Ascending aorta (tissue), 2 donors: Measurements from ENCODE around the gene AGPAT4. TPM values are rescaled to one million over a fixed set of nuclear protein-coding genes. Genes with fewer than 3 reads are reported as not detected.

Experiments used
- DNase-seq, 2 donors: peaks; one replicate each; pipeline ENCODE4 v3.0.0-alpha.2; 2019; ENCODE audit warnings: low spot score in 2 of 2
- H3K27ac ChIP-seq, 2 donors: fragments of 200-600 bp; sonication (generic); one replicate each; pipeline ENCODE4 v1.5.1; 2016 to 2017; ENCODE audit warnings: mild to moderate bottlenecking in 1 of 2
- H3K27me3 ChIP-seq: fragments of 200-600 bp; sonication (generic); one replicate; pipeline ENCODE4 v1.5.1; 2017
- H3K36me3 ChIP-seq, 2 donors: fragments of 200-600 bp; sonication (generic); one replicate each; pipeline ENCODE4 v1.5.1; 2016
- H3K4me1 ChIP-seq, 2 donors: fragments of 200-600 bp; sonication (generic); one replicate each; pipeline ENCODE4 v1.5.1; 2016 to 2017; ENCODE audit warnings: mild to moderate bottlenecking in 1 of 2
- H3K4me3 ChIP-seq, 2 donors: fragments of 200-600 bp; sonication (generic); one replicate each; pipeline ENCODE4 v1.5.1; 2016 to 2017; ENCODE audit warnings: mild to moderate bottlenecking in 1 of 2
- H3K9me3 ChIP-seq, 2 donors: fragments of 200-600 bp; sonication (generic); one replicate each; pipeline ENCODE4 v1.5.1; 2016
- intact Hi-C: fragments of 100-400 bp; cut with DNase I; formaldehyde crosslinking; loops from one replicate; pipeline ENCODE4 v1.15.1; 2023
- total RNA-seq: library from RNA; depleted of rRNA; stranded (reverse); fragments of >200 nt; gene quantifications from one replicate; pipeline ENCODE4 v1.1.0, GENCODE V29; 2016
- TF ChIP-seq, protein P1 (sequence below), 3 experiments: fragments of 200-600 bp in 2 of 3; fragments of 450-650 bp in 1 of 3; sonication (generic) in 2 of 3; IDR thresholded peaks; one replicate each; pipeline ENCODE4 v1.5.1; 2016 to 2019; ENCODE audit warnings: antibody characterized with exemption in 3 of 3, mild to moderate bottlenecking in 1 of 3, moderate library complexity in 1 of 3

AGPAT4 gene
- total RNA-seq, 1 donor from 2014 or later, result 6.8 TPM

DNA sequence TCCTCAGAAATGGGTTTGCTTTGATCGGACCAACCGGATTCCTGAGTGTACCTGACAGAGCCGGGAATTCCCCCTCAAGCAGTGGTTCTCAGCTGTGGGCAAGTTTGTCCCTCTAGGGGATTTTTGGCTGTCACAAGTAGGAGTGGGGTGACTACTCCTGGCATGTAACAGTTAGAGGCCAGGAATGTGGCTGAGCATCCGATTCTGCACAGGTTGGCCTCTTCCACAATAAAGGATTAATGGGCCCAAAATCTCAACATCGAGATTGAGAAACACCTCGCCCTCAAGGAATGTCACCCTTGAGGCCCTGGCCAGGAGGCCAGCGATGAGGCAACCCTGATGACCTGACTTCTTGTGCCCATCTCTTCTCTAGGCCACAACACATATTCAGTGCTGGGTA lies 7.9 kb downstream of the AGPAT4 start:
- TF ChIP-seq, protein P1, sequence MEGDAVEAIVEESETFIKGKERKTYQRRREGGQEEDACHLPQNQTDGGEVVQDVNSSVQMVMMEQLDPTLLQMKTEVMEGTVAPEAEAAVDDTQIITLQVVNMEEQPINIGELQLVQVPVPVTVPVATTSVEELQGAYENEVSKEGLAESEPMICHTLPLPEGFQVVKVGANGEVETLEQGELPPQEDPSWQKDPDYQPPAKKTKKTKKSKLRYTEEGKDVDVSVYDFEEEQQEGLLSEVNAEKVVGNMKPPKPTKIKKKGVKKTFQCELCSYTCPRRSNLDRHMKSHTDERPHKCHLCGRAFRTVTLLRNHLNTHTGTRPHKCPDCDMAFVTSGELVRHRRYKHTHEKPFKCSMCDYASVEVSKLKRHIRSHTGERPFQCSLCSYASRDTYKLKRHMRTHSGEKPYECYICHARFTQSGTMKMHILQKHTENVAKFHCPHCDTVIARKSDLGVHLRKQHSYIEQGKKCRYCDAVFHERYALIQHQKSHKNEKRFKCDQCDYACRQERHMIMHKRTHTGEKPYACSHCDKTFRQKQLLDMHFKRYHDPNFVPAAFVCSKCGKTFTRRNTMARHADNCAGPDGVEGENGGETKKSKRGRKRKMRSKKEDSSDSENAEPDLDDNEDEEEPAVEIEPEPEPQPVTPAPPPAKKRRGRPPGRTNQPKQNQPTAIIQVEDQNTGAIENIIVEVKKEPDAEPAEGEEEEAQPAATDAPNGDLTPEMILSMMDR (IDR thresholded peaks at IDR 0.05), result no peak
- intact Hi-C loops, result no loop called here

DNA sequence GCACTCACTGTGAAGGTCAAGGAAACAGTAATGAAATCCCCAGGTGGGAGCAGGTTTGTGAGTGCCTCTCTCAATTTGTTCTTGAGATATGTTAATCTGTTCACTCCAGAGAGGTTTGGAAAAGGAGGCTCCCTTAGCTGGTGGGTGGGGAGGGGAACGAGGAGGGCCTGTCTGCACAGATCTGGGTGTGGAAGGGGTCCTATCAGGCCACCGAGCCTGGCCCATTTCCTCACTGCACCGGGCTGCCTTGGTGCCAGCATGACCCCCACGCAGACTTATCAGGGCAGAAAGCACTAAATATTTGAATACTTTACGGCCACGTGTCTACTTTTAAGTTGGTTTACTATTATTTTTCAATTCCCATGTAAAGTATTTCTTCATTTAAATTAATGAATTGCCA lies 8.3 kb downstream of the AGPAT4 start:
- Histone ChIP-seq H3K9me3 (no peaks in the 10 kb centered on the region), H3K4me3 (no peak overlapping the region), H3K27me3 (no peaks in the 10 kb centered on the region), H3K4me1 (no peaks in the 10 kb centered on the region), H3K27ac (no peak overlapping the region), H3K36me3 (no peaks in the 10 kb centered on the region)
- intact Hi-C loops, result no loop called here
- TF ChIP-seq, protein P1 (IDR thresholded peaks at IDR 0.05), result no peak
- no peak for DNase-seq

More for the DNA sequence above, 7.9 kb downstream of the AGPAT4 start:
- Histone ChIP-seq H3K4me1 (no peaks in the 10 kb centered on the region), H3K9me3 (no peaks in the 10 kb centered on the region), H3K36me3 (no peaks in the 10 kb centered on the region), H3K27me3 (no peaks in the 10 kb centered on the region), H3K27ac (no peak overlapping the region), H3K4me3 (no peak overlapping the region)
- DNase-seq, result no peak

DNA sequence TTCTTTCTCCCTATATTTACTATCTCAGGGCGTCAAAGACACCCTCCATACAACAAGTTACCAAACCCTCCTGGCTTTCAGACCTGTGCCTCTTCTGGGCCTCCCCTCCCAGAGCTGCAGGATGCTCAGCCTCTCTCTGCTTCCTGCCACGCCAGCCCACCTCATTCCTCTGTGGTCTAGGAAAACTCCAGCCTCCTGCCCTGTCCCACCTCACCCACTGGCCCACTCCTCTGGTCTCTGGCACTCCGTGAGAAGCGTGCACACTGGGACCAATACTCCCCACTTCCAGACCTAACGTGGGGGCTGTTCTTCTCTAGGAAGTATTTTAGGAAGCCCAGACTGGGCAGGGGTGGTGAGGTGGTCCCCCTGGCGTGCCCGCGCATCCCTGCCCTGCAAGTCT lies 9.7 kb downstream of the AGPAT4 start:
- Histone ChIP-seq H3K27me3 (no peaks in the 10 kb centered on the region), H3K9me3 (no peaks in the 10 kb centered on the region), H3K4me1 (no peaks in the 10 kb centered on the region), H3K36me3 (no peaks in the 10 kb centered on the region), H3K27ac (no peak overlapping the region), H3K4me3 (no peak overlapping the region)
- TF ChIP-seq, protein P1 (IDR thresholded peaks at IDR 0.05), result no peak
- intact Hi-C loops, result no loop called here
- no peak for DNase-seq

DNA sequence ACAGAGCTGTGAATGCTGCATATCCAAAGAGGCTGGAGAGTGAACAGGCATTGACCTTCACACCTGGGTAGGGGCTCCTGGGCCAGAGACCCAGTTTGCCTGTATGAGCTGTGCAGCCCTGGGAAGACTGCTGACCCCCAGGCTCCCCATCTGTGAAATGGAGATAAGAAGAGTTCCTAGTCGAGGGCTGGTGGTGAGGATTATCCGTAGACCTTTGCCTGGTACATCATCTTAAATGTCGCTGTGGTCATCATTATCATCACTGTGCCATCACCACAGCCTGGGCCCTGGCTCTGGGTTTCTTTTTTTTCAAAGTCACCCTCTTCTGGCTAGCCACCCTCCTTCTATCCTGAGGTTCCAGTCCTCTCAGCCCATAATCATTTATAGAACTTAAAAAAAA lies 12.0 kb downstream of the AGPAT4 start:
- Histone ChIP-seq H3K4me1 (peaks cover 0 to 6% of the 10 kb centered on the region in 2 donors), H3K27ac (no peak overlapping the region), H3K36me3 (no peaks in the 10 kb centered on the region), H3K27me3 (no peaks in the 10 kb centered on the region), H3K4me3 (no peak overlapping the region), H3K9me3 (no peaks in the 10 kb centered on the region)
- no peak for DNase-seq
- intact Hi-C loops, result no loop called here
- TF ChIP-seq, protein P1 (IDR thresholded peaks at IDR 0.05), result no peak

DNA sequence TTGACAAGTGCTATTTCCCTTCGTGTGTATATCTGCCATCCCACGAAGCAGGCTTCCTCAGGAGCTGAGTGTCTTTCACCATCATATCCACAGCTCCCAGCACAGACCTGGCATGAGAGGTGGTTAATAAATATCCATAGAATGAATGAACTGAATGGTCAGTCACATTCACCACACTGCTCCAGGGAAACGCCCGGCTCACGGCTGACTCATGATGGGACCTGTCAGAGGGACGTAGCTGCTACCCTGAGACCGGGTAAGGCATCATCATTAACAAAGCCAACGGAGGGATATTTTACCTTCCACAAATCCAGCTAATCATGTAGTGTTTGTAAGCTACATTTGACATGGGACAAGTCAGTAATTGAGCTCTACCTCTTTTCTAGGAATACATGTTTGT lies 12.5 kb downstream of the AGPAT4 start:
- intact Hi-C loops, result no loop called here
- H3K9me3 ChIP-seq, result no peaks in the 10 kb centered on the region
- TF ChIP-seq, protein P1 (IDR thresholded peaks at IDR 0.05), result no peak

DNA sequence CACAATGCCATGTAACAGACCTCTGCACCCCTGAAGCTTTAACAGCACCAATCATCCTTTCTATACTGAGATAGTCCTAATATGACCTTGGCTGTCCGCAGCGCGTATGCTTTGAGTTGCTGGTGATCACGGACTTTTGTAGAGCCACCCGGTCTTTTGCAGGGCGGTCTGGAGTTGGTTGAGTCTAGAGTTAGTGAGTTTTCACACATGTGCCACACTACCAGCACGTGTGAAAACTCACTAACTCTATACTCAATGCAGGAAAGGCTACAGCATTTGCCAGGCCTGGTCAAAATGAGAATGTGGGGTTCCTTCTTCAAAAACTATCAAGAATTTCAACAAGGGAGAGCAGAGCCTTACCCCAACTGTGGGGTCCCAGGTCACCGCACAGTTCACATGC lies 14.6 kb downstream of the AGPAT4 start:
- intact Hi-C loops, result no loop called here
- TF ChIP-seq, protein P1 (IDR thresholded peaks at IDR 0.05), result no peak
- H3K27me3 ChIP-seq, result no peaks in the 10 kb centered on the region
- no peak for DNase-seq
- no peak overlapping the region for H3K27ac ChIP-seq
- no peak overlapping the region for H3K4me3 ChIP-seq
- peaks cover 0 to 6% of the 10 kb centered on the region in 2 donors for H3K4me1 ChIP-seq
- no peaks in the 10 kb centered on the region for H3K9me3 ChIP-seq
- no peaks in the 10 kb centered on the region for H3K36me3 ChIP-seq

More for the DNA sequence above, 12.5 kb downstream of the AGPAT4 start:
- H3K4me1 ChIP-seq, result peaks cover 0 to 6% of the 10 kb centered on the region in 2 donors
- no peaks in the 10 kb centered on the region for H3K27me3 ChIP-seq
- no peaks in the 10 kb centered on the region for H3K36me3 ChIP-seq
- DNase-seq, result no peak
- no peak overlapping the region for H3K4me3 ChIP-seq
- no peak overlapping the region for H3K27ac ChIP-seq
